Colonic mucosa (tissue), 4 donors: Measurements from ENCODE around the gene SPOUT1. TPM values are rescaled to one million over a fixed set of nuclear protein-coding genes. Genes with fewer than 3 reads are reported as not detected.

Experiments used
- DNase-seq: peaks from one replicate; pipeline ENCODE4 v3.0.0-alpha.2; 2020
- H3K27ac ChIP-seq: fragments of 200-600 bp; one replicate; pipeline ENCODE4 v1.8.0; 2021
- H3K27me3 ChIP-seq: fragments of 200-600 bp; one replicate; pipeline ENCODE4 v1.8.0; 2021
- H3K36me3 ChIP-seq: fragments of 200-600 bp; one replicate; pipeline ENCODE4 v1.8.0; 2021
- H3K4me1 ChIP-seq: fragments of 200-600 bp; one replicate; pipeline ENCODE4 v1.8.0; 2021; ENCODE audit warnings: mild to moderate bottlenecking
- H3K4me3 ChIP-seq: fragments of 200-600 bp; one replicate; pipeline ENCODE4 v1.8.0; 2021
- H3K9ac ChIP-seq, 2 donors: one replicate each; pipeline ENCODE4 v1.7.0; 2013; ENCODE audit warnings: control low read depth in 2 of 2, low read depth in 2 of 2, low read length in 2 of 2
- H3K9me3 ChIP-seq: fragments of 200-600 bp; one replicate; pipeline ENCODE4 v1.8.0; 2021
- CTCF ChIP-seq: fragments of 200-600 bp; IDR thresholded peaks from one replicate; pipeline ENCODE4 v1.8.0; 2022; ENCODE audit warnings: antibody characterized with exemption, mild to moderate bottlenecking
- intact Hi-C: fragments of 100-400 bp; cut with DNase I; formaldehyde crosslinking; loops from one replicate; pipeline ENCODE4 v1.14.1; 2022
- total RNA-seq, 2 donors: library from RNA; stranded (reverse); fragmentation: NEBNext Ultra II Directional in 1 of 2; extraction: Animal tissue kit (Norgen Biotek cat#: 25700) in 1 of 2; gene quantifications; one replicate each; pipeline ENCODE4 v1.2.1, GENCODE V29; 2021
- donor health status: healthy.
- donor health status: DM: no; HTN: no; CAD: no.
- donor health status: DM: no; HTN: no; CAD: no.

The SPOUT1 gene
- total RNA-seq, 2 donors from 2014 or later, result 25.1 to 66.6 TPM

- Histone ChIP-seq H3K4me1 (peaks cover 6% of the 10 kb centered on the region), H3K36me3 (peaks cover 4% of the 10 kb centered on the region), H3K4me3 (no peak overlapping the region), H3K9me3 (no peaks in the 10 kb centered on the region), H3K27ac (no peak overlapping the region), H3K27me3 (no peaks in the 10 kb centered on the region), H3K9ac (peak overlapping the region in 1 of 2 donors; percentile 86)
- intact Hi-C loops, result no loop called here
- DNase-seq, result no peak
- no peak for TF ChIP-seq CTCF
Observed at GRCh38 chr9:128828267-128828666, 1.3 kb downstream of the SPOUT1 start.

GRCh38 chr9:128825923-128826700 lies 3.5 kb downstream of the SPOUT1 start:
- no peak overlapping the region for H3K27ac ChIP-seq
- H3K36me3 ChIP-seq, result peaks cover 4% of the 10 kb centered on the region
- no peak overlapping the region for H3K4me3 ChIP-seq
- no peak for DNase-seq
- H3K27me3 ChIP-seq, result no peaks in the 10 kb centered on the region
- peaks cover 6% of the 10 kb centered on the region for H3K4me1 ChIP-seq
- intact Hi-C loops, result no loop called here
- TF ChIP-seq CTCF, result no peak
- H3K9ac ChIP-seq, result no peak overlapping the region
- no peaks in the 10 kb centered on the region for H3K9me3 ChIP-seq

GRCh38 chr9:128824911-128825310 lies 4.7 kb downstream of the SPOUT1 start:
- Histone ChIP-seq H3K27ac (no peak overlapping the region), H3K9ac (no peak overlapping the region), H3K27me3 (no peaks in the 10 kb centered on the region), H3K9me3 (no peaks in the 10 kb centered on the region), H3K4me1 (peaks cover 6% of the 10 kb centered on the region), H3K36me3 (peaks cover 4% of the 10 kb centered on the region), H3K4me3 (no peak overlapping the region)
- DNase-seq, result no peak
- no peak for TF ChIP-seq CTCF
- intact Hi-C loops, result no loop called here

GRCh38 chr9:128823903-128824406 lies 5.6 kb downstream of the SPOUT1 start:
- H3K4me1 ChIP-seq, result peaks cover 5% of the 10 kb centered on the region
- H3K27me3 ChIP-seq, result no peaks in the 10 kb centered on the region
- H3K9me3 ChIP-seq, result no peaks in the 10 kb centered on the region
- DNase-seq, result no peak
- no peak overlapping the region for H3K9ac ChIP-seq
- H3K27ac ChIP-seq, result no peak overlapping the region
- intact Hi-C loops, result no loop called here
- TF ChIP-seq CTCF, result no peak
- peaks cover 4% of the 10 kb centered on the region for H3K36me3 ChIP-seq
- no peak overlapping the region for H3K4me3 ChIP-seq

- no peak for DNase-seq
- H3K27ac ChIP-seq, result no peak overlapping the region
- no peaks in the 10 kb centered on the region for H3K4me1 ChIP-seq
Observed at GRCh38 chr9:128823362-128823902, 6.2 kb downstream of the SPOUT1 start.

More at GRCh38 chr9:128823362-128823902, 6.2 kb downstream of the SPOUT1 start:
- intact Hi-C loops, result no loop called here
- Histone ChIP-seq H3K4me3 (no peak overlapping the region), H3K27me3 (no peaks in the 10 kb centered on the region), H3K9ac (no peak overlapping the region), H3K36me3 (peaks cover 4% of the 10 kb centered on the region), H3K9me3 (no peaks in the 10 kb centered on the region)
- no peak for TF ChIP-seq CTCF
